Measurements from ENCODE around the gene SELENOI.
"Not testable (repeated sequence)": the region's sequence is repeated elsewhere in the genome, so short reads cannot be mapped to it uniquely, and the experiment has no call there.

Gene SELENOI

GRCh38 chr2:26312471-26312870 lies 33.5 kb upstream of the SELENOI start:
- TF ChIP-seq POLR2A (IDR thresholded peaks at IDR 0.05; ENCODE audit: low read depth, low read length), result no peak
- no peak for TF ChIP-seq TAF1 (IDR thresholded peaks at IDR 0.05; ENCODE audit: borderline replicate concordance, low read depth, low read length)
- TF ChIP-seq POLR2AphosphoS5 (IDR thresholded peaks at IDR 0.05; ENCODE audit: low read depth, low read length), result no peak
- DNase-seq (ENCODE audit: insufficient read length) (no peak), FAIRE-seq (no peak)

- no peak for DNase-seq (ENCODE audit: insufficient read length)
- no peak for FAIRE-seq
- no peak for TF ChIP-seq POLR2A (IDR thresholded peaks at IDR 0.05; ENCODE audit: low read depth, low read length)
- no peak for TF ChIP-seq TAF1 (IDR thresholded peaks at IDR 0.05; ENCODE audit: borderline replicate concordance, low read depth, low read length)
- no peak for TF ChIP-seq POLR2AphosphoS5 (IDR thresholded peaks at IDR 0.05; ENCODE audit: low read depth, low read length)
Measured at GRCh38 chr2:26313446-26313845, 32.5 kb upstream of the SELENOI start.

- FAIRE-seq, result no peak
- TF ChIP-seq POLR2AphosphoS5 (IDR thresholded peaks at IDR 0.05; ENCODE audit: low read depth, low read length), result no peak
- no peak for TF ChIP-seq POLR2A (IDR thresholded peaks at IDR 0.05; ENCODE audit: low read depth, low read length)
- no peak for TF ChIP-seq TAF1 (IDR thresholded peaks at IDR 0.05; ENCODE audit: borderline replicate concordance, low read depth, low read length)
- no peak for DNase-seq (ENCODE audit: insufficient read length)
Measured at GRCh38 chr2:26314243-26314642, 31.7 kb upstream of the SELENOI start.

GRCh38 chr2:26316041-26316440 lies 29.9 kb upstream of the SELENOI start:
- no peak for TF ChIP-seq TAF1 (IDR thresholded peaks at IDR 0.05; ENCODE audit: borderline replicate concordance, low read depth, low read length)
- no peak for TF ChIP-seq POLR2AphosphoS5 (IDR thresholded peaks at IDR 0.05; ENCODE audit: low read depth, low read length)
- no peak for TF ChIP-seq POLR2A (IDR thresholded peaks at IDR 0.05; ENCODE audit: low read depth, low read length)
- no peak for FAIRE-seq
- DNase-seq (ENCODE audit: insufficient read length), result no peak

GRCh38 chr2:26316845-26317244 lies 29.1 kb upstream of the SELENOI start:
- DNase-seq (ENCODE audit: insufficient read length) (no peak), FAIRE-seq (no peak)
- TF ChIP-seq POLR2AphosphoS5 (IDR thresholded peaks at IDR 0.05; ENCODE audit: low read depth, low read length) (no peak), TAF1 (IDR thresholded peaks at IDR 0.05; ENCODE audit: borderline replicate concordance, low read depth, low read length) (no peak), POLR2A (IDR thresholded peaks at IDR 0.05; ENCODE audit: low read depth, low read length) (no peak)

- FAIRE-seq, result no peak
- TF ChIP-seq POLR2A (IDR thresholded peaks at IDR 0.05; ENCODE audit: low read depth, low read length), result no peak
- no peak for TF ChIP-seq TAF1 (IDR thresholded peaks at IDR 0.05; ENCODE audit: borderline replicate concordance, low read depth, low read length)
- TF ChIP-seq POLR2AphosphoS5 (IDR thresholded peaks at IDR 0.05; ENCODE audit: low read depth, low read length), result no peak
Measured at GRCh38 chr2:26317377-26318105, 28.4 kb upstream of the SELENOI start.

GRCh38 chr2:26318950-26319349 lies 27.0 kb upstream of the SELENOI start:
- no peak for TF ChIP-seq TAF1 (IDR thresholded peaks at IDR 0.05; ENCODE audit: borderline replicate concordance, low read depth, low read length)
- no peak for TF ChIP-seq POLR2A (IDR thresholded peaks at IDR 0.05; ENCODE audit: low read depth, low read length)
- no peak for TF ChIP-seq POLR2AphosphoS5 (IDR thresholded peaks at IDR 0.05; ENCODE audit: low read depth, low read length)
- DNase-seq (ENCODE audit: insufficient read length) (no peak), FAIRE-seq (no peak)

More at GRCh38 chr2:26317377-26318105, 28.4 kb upstream of the SELENOI start:
- DNase-seq (ENCODE audit: insufficient read length), result no peak

GRCh38 chr2:26324479-26324878 lies 21.5 kb upstream of the SELENOI start:
- FAIRE-seq; DNase-seq (ENCODE audit: insufficient read length): not testable (repeated sequence)

- TF ChIP-seq POLR2AphosphoS5 (IDR thresholded peaks at IDR 0.05; ENCODE audit: low read depth, low read length), result no peak
- no peak for TF ChIP-seq POLR2A (IDR thresholded peaks at IDR 0.05; ENCODE audit: low read depth, low read length)
- no peak for TF ChIP-seq TAF1 (IDR thresholded peaks at IDR 0.05; ENCODE audit: borderline replicate concordance, low read depth, low read length)
- FAIRE-seq, result no peak
Measured at GRCh38 chr2:26324903-26325302, 21.0 kb upstream of the SELENOI start.

GRCh38 chr2:26325851-26326250 lies 20.1 kb upstream of the SELENOI start:
- no peak for FAIRE-seq
- TF ChIP-seq POLR2AphosphoS5 (IDR thresholded peaks at IDR 0.05; ENCODE audit: low read depth, low read length) (no peak), POLR2A (IDR thresholded peaks at IDR 0.05; ENCODE audit: low read depth, low read length) (no peak), TAF1 (IDR thresholded peaks at IDR 0.05; ENCODE audit: borderline replicate concordance, low read depth, low read length) (no peak)
- no peak for DNase-seq (ENCODE audit: insufficient read length)

More at GRCh38 chr2:26324903-26325302, 21.0 kb upstream of the SELENOI start:
- no peak for DNase-seq (ENCODE audit: insufficient read length)

GRCh38 chr2:26326514-26326913 lies 19.4 kb upstream of the SELENOI start:
- TF ChIP-seq TAF1 (IDR thresholded peaks at IDR 0.05; ENCODE audit: borderline replicate concordance, low read depth, low read length) (no peak), POLR2AphosphoS5 (IDR thresholded peaks at IDR 0.05; ENCODE audit: low read depth, low read length) (no peak), POLR2A (IDR thresholded peaks at IDR 0.05; ENCODE audit: low read depth, low read length) (no peak)
- FAIRE-seq (no peak), DNase-seq (ENCODE audit: insufficient read length) (no peak)
